HG02798 (cell line): ENCODE results near the gene OR8B12.

Experiments
- ATAC-seq: cut with Tn5 transposase; IDR thresholded peaks from one replicate; pipeline ENCODE4 v1.9.1; 2021; ENCODE audit warnings: mild to moderate bottlenecking; ENCODE audit not compliant: unreplicated experiment, poor library complexity

The OR8B12 gene, protein sequence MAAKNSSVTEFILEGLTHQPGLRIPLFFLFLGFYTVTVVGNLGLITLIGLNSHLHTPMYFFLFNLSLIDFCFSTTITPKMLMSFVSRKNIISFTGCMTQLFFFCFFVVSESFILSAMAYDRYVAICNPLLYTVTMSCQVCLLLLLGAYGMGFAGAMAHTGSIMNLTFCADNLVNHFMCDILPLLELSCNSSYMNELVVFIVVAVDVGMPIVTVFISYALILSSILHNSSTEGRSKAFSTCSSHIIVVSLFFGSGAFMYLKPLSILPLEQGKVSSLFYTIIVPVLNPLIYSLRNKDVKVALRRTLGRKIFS

GRCh38 chr11:124543554-124543953 lies at the start of gene OR8B12:
Gene OR8B12, minus strand, starts transcription at chr11:124543654. Its CDS starts 0 bp downstream, at chr11:124543654.
- no peak for ATAC-seq

- no peak for ATAC-seq
Observed at GRCh38 chr11:124592627-124593026, 49.2 kb upstream of the OR8B12 start.

GRCh38 chr11:124591430-124591829 lies 48.0 kb upstream of the OR8B12 start:
- no peak for ATAC-seq

DNA sequence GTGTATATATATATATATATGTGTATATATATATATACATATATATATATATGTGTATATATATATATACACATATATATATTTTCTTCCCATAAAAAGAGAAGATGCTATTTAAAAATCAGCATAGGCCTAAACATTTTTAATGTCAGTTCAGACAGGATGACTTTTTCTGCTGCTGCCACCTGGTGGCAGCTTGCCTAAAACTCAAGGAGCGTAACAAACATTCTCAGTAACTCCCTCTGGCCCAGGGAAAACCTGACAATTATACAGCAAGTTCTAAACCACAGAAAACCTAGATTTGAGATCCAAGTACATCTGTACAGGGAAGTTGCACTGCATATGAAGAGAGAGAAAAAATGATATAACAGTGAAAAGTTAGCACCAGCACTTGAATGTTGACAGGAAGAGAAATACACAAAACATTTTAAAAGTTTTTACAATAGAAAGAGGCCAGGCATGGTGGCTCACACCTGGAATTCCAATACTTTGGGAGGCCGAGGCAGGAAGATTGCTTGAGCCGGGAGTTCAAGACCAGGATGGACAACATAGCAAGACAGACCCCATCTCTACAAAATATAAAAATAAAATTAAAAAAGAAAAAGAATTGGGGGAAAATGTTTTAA lies 42.9 kb upstream of the OR8B12 start:
- ATAC-seq, result peak; percentile 63

GRCh38 chr11:124584681-124585372 lies 41.4 kb upstream of the OR8B12 start:
- no peak for ATAC-seq

DNA sequence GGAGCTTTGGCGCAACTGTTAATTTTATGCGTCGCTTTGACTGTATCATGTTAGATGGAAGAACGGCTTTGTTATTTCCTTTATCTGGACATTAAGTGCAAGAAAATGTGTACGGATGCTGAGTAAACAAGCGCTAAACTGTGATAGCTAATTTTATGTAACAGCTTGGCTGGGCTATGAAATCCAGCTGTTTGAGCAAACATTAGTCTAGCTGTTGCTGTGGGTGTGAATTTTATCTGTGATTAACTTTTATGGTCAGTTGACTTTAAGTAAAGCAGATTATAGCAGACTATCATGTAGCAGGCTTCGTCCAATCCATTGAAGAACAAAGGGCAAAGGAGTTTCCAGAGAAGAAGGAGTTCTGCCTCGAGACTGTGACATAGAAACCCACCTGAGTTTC lies 40.3 kb upstream of the OR8B12 start:
- ATAC-seq, result no peak

- no peak for ATAC-seq
Observed at GRCh38 chr11:124582565-124582964, 39.1 kb upstream of the OR8B12 start.

DNA sequence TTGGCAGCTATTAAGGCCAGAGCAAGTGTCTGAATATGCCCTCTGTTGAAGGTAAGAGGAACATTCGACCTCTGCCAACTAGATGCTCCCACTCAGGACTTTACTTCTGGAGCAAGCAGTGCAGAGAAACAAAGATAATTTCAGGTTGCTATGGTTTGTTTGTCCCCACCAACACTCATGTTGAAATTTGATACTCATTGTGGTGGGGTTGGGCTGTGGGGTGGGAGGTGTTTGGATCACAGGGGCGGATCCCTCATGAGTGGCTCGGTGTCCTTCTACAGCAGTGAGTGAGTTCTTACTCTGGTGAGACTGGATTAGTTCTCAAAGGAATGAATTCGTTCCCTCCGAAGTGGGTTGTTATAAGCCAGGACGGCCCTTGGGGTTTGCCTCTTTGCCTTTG lies 38.4 kb upstream of the OR8B12 start:
- ATAC-seq, result no peak

DNA sequence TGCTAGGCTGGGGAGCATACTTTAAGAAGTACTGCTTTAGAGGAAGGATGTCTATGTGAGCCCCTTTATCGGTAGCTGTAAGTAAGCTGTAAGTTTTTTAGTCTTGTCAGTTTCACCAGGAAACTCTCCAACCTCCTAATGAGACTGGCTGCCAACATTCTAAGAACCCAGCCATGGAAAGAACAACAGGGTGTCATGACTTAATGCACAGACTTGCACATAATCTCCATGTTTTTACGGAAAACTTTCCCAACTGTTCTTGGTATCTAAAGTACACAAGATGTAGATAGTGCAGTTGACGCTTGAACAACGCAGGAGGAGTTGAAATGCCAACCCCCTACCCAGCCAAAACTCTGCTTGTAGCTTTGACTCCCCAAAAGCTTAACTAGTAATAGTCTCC lies 35.3 kb upstream of the OR8B12 start:
- ATAC-seq, result no peak

DNA sequence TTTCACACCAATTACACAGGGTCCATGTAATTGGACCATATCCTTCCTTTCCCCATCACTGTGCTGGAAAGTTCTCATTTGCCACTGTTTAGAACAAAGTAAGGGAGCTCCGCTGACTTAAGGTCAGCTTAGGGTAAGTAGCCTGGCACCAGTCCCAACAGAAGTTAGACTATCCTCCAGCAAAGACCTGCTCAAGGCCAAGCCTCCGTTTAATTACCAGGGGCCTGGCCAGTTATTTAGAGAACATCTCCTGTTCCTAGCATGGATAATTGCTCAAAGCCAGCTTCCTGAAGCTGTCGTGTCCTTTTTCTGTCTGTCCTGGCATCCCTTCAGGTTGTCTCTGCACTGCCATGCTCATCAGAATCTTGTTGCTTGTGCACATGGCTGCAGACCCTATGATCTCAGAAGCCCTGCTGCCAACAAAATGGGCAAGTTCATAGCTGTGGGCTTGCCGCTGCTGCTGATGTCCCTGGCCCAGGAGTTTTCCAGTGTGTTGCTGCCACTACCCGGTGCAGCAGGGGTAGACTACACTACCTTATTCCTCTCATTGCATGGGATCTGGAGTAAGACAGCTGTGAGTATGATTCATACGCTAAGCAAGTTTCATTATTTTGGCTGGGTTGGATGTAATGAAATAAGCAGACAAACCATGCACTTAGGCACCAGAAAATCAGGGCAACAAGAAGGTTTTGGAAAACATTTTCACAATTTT lies 34.4 kb upstream of the OR8B12 start:
- no peak for ATAC-seq

- no peak for ATAC-seq
Observed at GRCh38 chr11:124570160-124570559, 26.7 kb upstream of the OR8B12 start.

GRCh38 chr11:124569697-124570096 lies 26.2 kb upstream of the OR8B12 start, which contains the start of gene OR8A1:
Gene OR8A1, plus strand, starts transcription at chr11:124569997. Its CDS starts 123 bp downstream, at chr11:124570120.
- no peak for ATAC-seq

GRCh38 chr11:124556828-124557227 lies 13.4 kb upstream of the OR8B12 start:
- no peak for ATAC-seq

DNA sequence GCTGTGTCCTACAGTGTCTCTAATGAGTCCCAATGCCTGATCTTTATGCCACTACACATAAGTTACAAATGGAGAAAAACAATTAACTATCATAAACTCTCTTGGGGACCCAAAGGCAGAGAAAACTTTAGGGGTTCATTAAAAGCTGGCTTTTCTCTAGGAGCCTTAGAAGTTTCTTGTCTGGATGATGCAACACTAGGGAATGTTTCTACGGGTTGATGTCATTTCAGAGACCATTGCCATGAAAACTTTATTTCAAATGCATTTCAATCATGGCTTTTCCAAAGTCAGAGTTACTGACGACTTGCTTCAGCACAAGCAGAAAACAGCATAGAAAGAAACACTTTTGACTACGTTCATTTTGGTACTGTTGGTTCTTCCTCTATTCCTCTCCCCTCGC lies 8.5 kb upstream of the OR8B12 start:
- no peak for ATAC-seq

DNA sequence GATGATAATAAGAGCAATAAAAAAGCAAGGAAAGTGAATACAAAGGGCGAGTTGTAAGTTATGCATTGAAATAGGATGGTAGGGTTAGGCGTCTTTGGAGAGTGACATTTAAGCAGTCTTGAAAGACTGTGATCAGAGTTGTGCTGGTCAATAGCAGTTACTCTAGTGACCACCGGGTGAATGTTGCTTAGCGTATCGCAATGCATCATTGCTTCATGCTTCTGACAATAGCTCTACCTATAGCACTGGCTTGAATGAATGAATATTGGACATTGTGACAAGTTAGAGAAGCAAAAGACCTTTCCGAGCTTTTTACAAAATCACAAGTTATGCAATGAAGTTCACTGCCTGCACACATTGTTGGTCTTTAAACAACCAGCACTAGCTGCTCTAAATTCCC lies 7.7 kb upstream of the OR8B12 start:
- ATAC-seq, result no peak

- no peak for ATAC-seq
Observed at GRCh38 chr11:124543145-124543544, 309 bp downstream of the OR8B12 start.

DNA sequence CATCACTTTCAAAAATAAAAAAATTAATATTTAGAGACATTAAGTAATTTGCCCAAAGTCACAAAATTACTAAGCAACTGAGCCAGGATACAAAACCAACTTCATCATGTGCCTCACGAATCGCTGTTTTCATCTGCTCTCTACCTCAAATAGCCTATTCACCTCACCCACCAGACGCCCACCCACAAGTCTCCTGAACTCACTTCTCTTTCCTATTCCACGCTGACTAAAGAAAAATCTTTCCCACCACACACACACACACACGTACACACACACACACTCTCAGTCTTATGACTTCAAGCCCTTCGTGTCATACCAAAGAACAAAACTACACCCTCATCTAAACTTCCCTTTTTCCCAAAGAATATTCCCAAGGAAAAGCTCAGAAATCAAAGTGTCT lies 2.2 kb downstream of the OR8B12 start:
- no peak for ATAC-seq

DNA sequence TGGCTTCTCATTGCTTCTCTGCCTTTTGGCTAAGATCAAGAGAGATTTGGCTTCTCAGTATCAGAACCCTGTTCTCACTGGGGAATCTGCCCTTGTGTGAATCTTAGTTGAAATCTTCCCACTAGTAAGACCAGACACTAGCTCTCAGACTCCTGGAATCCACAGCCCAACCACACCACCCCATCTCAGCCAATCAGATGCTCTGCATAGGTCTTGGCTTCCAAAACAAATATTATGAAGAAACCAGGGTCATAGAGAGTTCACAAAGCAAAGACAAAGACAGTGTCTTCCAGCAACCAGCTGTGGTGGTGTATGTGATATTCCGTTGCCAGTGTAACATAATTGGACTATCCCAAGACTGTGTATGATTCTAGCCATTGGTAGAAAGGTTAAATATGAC lies 5.4 kb downstream of the OR8B12 start:
- no peak for ATAC-seq

GRCh38 chr11:124536520-124536919 lies 6.9 kb downstream of the OR8B12 start:
- ATAC-seq, result no peak

- ATAC-seq, result no peak
Observed at GRCh38 chr11:124535552-124536232, 7.8 kb downstream of the OR8B12 start.
